ENCODE data around the gene MMP8.
"Not testable (repeated sequence)": the region's sequence is repeated elsewhere in the genome, so short reads cannot be mapped to it uniquely, and the experiment has no call there.

The MMP8 gene

GRCh38 chr11:102724904-102725500 is at the start of gene MMP8:
TSS of gene MMP8 (minus strand) at chr11:102724954. CDS start at chr11:102724855, 99 bp downstream.
- DNase-seq = no peak

- DNase-seq = no peak
Measured at GRCh38 chr11:102773386-102773785, 48.6 kb upstream of the MMP8 start.

- DNase-seq = no peak
Measured at GRCh38 chr11:102771351-102771750, 46.6 kb upstream of the MMP8 start.

GRCh38 chr11:102770191-102770590 is 45.4 kb upstream of the MMP8 start:
- DNase-seq = no peak

- DNase-seq = no peak
Measured at GRCh38 chr11:102767800-102768199, 43.0 kb upstream of the MMP8 start.

GRCh38 chr11:102763440-102763839 is 38.7 kb upstream of the MMP8 start:
- no peak for DNase-seq

- DNase-seq = no peak
Measured at GRCh38 chr11:102762361-102762767, 37.6 kb upstream of the MMP8 start.

GRCh38 chr11:102761646-102762238 is 37.0 kb upstream of the MMP8 start:
- DNase-seq = no peak

- DNase-seq = no peak
Measured at GRCh38 chr11:102760344-102761035, 35.7 kb upstream of the MMP8 start.

GRCh38 chr11:102757823-102758549 is 33.2 kb upstream of the MMP8 start:
- no peak for DNase-seq

GRCh38 chr11:102753267-102753666 is 28.5 kb upstream of the MMP8 start:
- no peak for DNase-seq

GRCh38 chr11:102751673-102752072 is 26.9 kb upstream of the MMP8 start:
- DNase-seq = no peak

GRCh38 chr11:102749101-102749722 is 24.5 kb upstream of the MMP8 start:
- DNase-seq = no peak

GRCh38 chr11:102746746-102747578 is 22.2 kb upstream of the MMP8 start:
- DNase-seq = not testable (repeated sequence)

- no peak for DNase-seq
Measured at GRCh38 chr11:102734650-102735049, 9.9 kb upstream of the MMP8 start.

- peak; percentile 50 for DNase-seq
Measured at GRCh38 chr11:102733232-102733875, 8.6 kb upstream of the MMP8 start.

GRCh38 chr11:102730944-102731343 is 6.2 kb upstream of the MMP8 start:
- DNase-seq = not testable (repeated sequence)

GRCh38 chr11:102729849-102730815 is 5.4 kb upstream of the MMP8 start:
- no peak for DNase-seq

- no peak for DNase-seq
Measured at GRCh38 chr11:102727890-102728289, 3.1 kb upstream of the MMP8 start.

GRCh38 chr11:102722821-102723220 is 1.9 kb downstream of the MMP8 start:
- DNase-seq = no peak

Data from NCI-H1105 (cell line).